NCI-H2107 (cell line): ENCODE measurements around the gene FRMPD2.

Source experiments
- DNase-seq: peaks from one replicate; lab custom pipeline; 2025; lab: John Stamatoyannopoulos, UW

The FRMPD2 gene, protein sequence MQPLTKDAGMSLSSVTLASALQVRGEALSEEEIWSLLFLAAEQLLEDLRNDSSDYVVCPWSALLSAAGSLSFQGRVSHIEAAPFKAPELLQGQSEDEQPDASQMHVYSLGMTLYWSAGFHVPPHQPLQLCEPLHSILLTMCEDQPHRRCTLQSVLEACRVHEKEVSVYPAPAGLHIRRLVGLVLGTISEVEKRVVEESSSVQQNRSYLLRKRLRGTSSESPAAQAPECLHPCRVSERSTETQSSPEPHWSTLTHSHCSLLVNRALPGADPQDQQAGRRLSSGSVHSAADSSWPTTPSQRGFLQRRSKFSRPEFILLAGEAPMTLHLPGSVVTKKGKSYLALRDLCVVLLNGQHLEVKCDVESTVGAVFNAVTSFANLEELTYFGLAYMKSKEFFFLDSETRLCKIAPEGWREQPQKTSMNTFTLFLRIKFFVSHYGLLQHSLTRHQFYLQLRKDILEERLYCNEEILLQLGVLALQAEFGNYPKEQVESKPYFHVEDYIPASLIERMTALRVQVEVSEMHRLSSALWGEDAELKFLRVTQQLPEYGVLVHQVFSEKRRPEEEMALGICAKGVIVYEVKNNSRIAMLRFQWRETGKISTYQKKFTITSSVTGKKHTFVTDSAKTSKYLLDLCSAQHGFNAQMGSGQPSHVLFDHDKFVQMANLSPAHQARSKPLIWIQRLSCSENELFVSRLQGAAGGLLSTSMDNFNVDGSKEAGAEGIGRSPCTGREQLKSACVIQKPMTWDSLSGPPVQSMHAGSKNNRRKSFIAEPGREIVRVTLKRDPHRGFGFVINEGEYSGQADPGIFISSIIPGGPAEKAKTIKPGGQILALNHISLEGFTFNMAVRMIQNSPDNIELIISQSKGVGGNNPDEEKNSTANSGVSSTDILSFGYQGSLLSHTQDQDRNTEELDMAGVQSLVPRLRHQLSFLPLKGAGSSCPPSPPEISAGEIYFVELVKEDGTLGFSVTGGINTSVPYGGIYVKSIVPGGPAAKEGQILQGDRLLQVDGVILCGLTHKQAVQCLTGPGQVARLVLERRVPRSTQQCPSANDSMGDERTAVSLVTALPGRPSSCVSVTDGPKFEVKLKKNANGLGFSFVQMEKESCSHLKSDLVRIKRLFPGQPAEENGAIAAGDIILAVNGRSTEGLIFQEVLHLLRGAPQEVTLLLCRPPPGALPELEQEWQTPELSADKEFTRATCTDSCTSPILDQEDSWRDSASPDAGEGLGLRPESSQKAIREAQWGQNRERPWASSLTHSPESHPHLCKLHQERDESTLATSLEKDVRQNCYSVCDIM (N-terminal part only)

DNA sequence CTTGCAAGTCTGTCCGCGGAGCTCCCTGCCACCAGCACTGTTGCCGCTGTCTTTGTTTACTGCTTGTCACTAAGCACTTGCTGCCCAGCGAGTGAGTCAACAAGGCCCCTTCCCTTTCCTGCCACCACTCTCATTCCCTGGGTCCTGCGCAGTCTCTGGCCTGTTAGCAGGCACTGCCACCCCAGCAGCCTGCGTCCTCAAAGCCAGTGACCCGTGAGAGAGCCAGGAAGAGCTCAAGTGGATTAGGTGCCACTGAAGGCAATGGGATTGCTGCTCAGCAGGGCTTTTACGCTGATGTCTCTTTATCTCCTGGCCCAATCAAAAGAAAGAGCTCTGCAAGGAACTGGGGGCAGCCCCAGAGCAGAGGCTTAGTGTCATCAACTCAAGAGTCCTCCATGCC lies at the start of gene FRMPD2:
Gene FRMPD2 (minus strand): TSS at position 61 of the 400 bp plus-strand sequence. CDS start 129 bp downstream, outside the sequence.
- no peak for DNase-seq

GRCh38 chr10:48322017-48322416 lies 47.5 kb upstream of the FRMPD2 start:
- no peak for DNase-seq

- no peak for DNase-seq
Observed at GRCh38 chr10:48317321-48317990, 43.0 kb upstream of the FRMPD2 start.

DNA sequence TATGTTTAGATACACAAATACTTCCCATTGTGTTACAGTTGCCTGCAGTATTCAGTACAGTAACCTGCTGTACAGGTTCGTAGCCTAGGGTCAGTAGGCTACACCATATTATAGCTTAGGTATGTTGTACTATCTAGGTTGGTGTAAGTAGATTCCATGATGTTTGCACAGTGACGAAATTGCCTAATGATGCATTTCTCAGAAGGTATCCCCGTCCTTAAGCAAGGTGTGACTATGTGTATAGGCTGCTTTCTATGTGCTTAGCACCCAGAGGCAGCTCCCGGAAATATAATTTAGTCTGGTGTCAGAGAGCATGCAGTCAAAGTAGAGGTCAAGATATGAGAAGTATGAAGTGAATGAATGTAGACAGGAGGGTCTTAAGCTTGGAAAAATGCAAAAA lies 41.7 kb upstream of the FRMPD2 start:
- no peak for DNase-seq

- DNase-seq = no peak
Observed at GRCh38 chr10:48314107-48314506, 39.6 kb upstream of the FRMPD2 start.

GRCh38 chr10:48309711-48310226 lies 35.3 kb upstream of the FRMPD2 start:
- no peak for DNase-seq

DNA sequence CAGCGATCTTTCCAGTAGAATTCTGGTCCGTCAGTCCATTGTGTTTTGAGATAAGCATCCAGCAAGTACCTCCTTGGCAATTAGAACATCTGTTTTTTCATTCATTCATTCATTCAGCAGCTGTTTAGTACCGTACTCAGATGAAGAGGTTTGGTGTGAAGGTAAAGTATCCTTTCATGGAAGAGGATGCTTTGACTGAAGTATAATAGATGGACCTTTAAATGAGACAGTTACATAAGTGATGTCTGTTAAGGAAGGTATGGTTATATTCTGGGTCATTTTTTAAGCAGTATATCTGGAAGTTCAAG lies 33.2 kb upstream of the FRMPD2 start:
- DNase-seq = no peak

GRCh38 chr10:48306870-48307710 lies 32.6 kb upstream of the FRMPD2 start:
- peak; percentile 8 for DNase-seq

- peak; percentile 76 for DNase-seq
Observed at GRCh38 chr10:48306265-48306869, 31.9 kb upstream of the FRMPD2 start, which contains the start of gene MAPK8. TSS of gene MAPK8 (plus strand) at chr10:48306677. CDS start at chr10:48401661, 94,984 bp downstream.

DNA sequence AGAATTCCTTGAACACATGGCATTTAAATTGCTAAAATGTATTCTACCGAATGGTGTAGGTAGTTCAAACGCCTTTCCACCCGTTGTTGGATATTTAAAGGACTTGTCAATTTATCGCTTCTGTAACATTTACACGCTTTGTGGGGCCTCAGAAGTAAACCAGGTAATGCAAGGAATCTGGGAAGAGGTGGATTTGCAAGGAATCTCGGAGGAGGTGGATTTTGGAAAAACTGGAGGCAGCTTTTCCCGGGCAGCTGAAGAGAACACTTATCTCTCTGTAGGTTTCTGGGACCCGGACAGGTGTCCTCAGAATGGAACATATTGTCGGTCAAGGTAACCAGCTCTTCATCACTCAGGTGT lies 31.4 kb upstream of the FRMPD2 start:
- no peak for DNase-seq

GRCh38 chr10:48302515-48303476 lies 28.3 kb upstream of the FRMPD2 start:
- no peak for DNase-seq

- no peak for DNase-seq
Observed at GRCh38 chr10:48300556-48300955, 26.1 kb upstream of the FRMPD2 start.

DNA sequence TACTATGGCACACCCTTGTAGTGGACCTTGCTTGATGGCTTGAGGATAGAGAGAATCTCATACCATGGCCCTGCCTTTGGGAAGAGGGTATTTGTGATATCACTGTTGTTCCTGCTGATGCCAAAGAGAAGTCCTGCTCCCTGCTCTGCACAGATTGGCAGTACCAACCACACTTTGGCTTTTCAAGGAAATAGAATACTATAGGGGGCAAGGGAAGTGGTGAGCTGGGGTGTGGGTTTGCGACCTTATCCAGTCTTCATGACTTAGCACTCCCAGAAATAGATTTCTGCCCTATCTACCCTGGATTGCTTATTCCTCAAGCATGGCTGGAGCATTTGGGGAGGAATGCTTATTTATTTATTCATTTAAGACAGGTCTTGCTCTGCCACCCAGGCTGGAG lies 25.2 kb upstream of the FRMPD2 start:
- no peak for DNase-seq

DNA sequence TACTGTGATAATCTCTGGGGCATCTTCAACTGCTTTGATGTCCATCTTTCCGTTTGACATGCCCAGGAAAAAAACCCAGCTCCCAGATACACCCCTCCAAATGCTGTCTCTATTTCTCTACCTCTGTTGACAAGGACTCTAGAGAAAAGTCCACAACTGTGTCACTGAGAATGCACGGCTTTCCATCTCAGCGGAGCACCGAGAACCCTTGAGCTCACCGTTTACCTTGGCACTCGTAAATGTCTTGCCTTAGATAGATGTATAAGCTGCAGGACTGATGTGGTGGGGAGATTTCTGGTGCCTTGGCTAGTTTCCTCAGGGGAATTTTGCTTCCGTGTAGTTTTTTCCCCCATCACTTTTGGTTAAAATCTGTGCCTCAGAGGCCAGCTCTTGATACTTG lies 24.6 kb upstream of the FRMPD2 start:
- DNase-seq = no peak

GRCh38 chr10:48296576-48297098 lies 22.1 kb upstream of the FRMPD2 start:
- no peak for DNase-seq

DNA sequence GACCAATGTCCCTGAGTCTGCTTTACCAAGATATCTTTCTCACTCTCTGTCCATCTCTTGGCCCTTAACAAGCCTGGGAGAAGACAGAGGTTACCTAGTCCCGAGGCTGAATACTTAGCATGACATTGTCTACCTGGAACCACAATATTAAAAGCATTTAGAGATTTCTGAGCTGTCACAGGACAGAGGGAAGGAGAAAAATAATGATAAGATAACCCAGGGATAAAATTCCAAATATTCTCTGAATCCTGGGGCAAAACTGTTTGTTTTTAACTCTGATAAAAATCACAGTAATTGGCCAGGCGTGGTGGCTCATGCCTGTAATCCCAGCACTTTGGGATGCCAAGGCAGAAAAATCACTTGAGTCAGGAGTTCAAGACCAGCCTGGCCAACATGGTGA lies 19.9 kb upstream of the FRMPD2 start:
- no peak for DNase-seq

- DNase-seq = no peak
Observed at GRCh38 chr10:48292616-48293015, 18.1 kb upstream of the FRMPD2 start.

DNA sequence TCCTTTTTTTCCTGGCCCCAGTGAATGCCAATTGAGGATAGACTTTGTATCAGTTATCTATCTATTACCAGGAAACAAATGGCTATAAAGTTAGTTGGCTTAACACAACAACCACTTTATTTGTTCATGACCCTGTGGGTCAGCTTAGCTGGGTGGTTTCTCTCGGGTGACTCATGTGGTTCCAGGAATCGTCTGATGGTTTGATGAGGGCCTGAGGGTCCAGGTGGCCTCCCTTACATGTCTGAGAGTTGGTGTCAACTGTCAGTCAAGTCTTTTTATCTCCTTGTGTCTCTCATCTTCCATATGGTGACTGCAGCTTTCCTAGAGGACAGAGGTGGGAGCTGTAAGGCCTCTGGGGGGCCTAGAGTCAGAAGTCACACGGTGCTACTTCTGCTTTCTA lies 16.7 kb upstream of the FRMPD2 start:
- no peak for DNase-seq

DNA sequence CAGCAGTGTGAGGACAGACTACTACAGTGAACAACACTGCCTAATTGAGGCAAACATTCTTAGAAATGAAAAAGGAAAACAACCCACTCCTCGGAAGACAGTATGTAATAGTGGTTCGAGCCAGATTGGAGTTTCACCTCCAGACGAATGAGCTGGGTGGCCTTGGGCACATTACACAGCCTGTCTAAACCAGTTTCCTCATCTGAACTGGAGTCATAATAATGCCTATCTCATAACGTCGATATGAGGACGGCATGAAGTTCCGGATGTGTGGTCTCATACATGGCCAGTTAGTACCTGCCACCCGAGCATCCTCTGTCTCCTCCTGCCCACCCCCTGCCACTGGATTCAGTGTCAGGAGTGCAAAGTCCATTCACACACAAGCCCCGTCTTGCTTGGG lies 15.8 kb upstream of the FRMPD2 start:
- DNase-seq = no peak
